Esophagus (tissue), 2 donors: ENCODE data around the gene CBLN1. TPM values are rescaled to one million over a fixed set of nuclear protein-coding genes. Genes with fewer than 3 reads are reported as not detected.

ENCODE experiments used
- H3K27ac ChIP-seq, 2 donors: one replicate each; pipeline ENCODE4 v1.5.1; 2013; ENCODE audit warnings: low read depth in 2 of 2, mild to moderate bottlenecking in 2 of 2, inconsistent platforms in 1 of 2, low read length in 1 of 2, moderate library complexity in 1 of 2
- H3K27me3 ChIP-seq, 2 donors: one replicate each; pipeline ENCODE4 v1.6.1; 2013; ENCODE audit warnings: low read length in 2 of 2, control low read depth in 1 of 2, mild to moderate bottlenecking in 1 of 2; ENCODE audit not compliant: insufficient read depth in 2 of 2, control insufficient read depth in 1 of 2
- H3K36me3 ChIP-seq, 2 donors: one replicate each; pipeline ENCODE4 v1.6.1; 2013; ENCODE audit warnings: low read length in 1 of 2; ENCODE audit not compliant: control insufficient read depth in 2 of 2, insufficient read depth in 2 of 2
- H3K4me1 ChIP-seq, 2 donors: one replicate each; pipeline ENCODE4 v1.6.1; 2013; ENCODE audit warnings: low read length in 1 of 2; ENCODE audit not compliant: control insufficient read depth in 2 of 2, insufficient read depth in 2 of 2
- H3K4me3 ChIP-seq, 2 donors: one replicate each; pipeline ENCODE4 v1.5.1; 2013; ENCODE audit warnings: low read length in 2 of 2, mild to moderate bottlenecking in 2 of 2, low read depth in 1 of 2, moderate library complexity in 1 of 2
- H3K9me3 ChIP-seq, 2 donors: one replicate each; pipeline ENCODE4 v1.6.1; 2013; ENCODE audit warnings: mild to moderate bottlenecking in 2 of 2, low read depth in 1 of 2, low read length in 1 of 2, moderate library complexity in 1 of 2; ENCODE audit not compliant: control insufficient read depth in 2 of 2, insufficient read depth in 1 of 2
- WGBS, 2 donors: extraction: QIAGEN DNeasy Blood & Tissue Kit; methylation state at CpG; one replicate each; pipeline ENCODE4 v1.1.7; 2013; 5-methylcytosine and 5-hydroxymethylcytosine counted together
- polyA plus RNA-seq, 2 donors: library from polyadenylated mRNA; stranded (reverse); fragments of 200-250 nt; gene quantifications; one replicate each; pipeline ENCODE4 v1.2.3, GENCODE V29; 2013
- donor health status: healthy with polysubstance abuse.
- donor health status: Bipolar disorder and iron deficiency.

CBLN1 gene
- polyA plus RNA-seq, 2 donors = 0.14 to 0.26 TPM

- H3K4me3 ChIP-seq = no peak overlapping the region
- 9 to 11% methylated on average over 29 of the region's 29 CpGs for WGBS, 2 donors
- no peak overlapping the region for H3K27ac ChIP-seq
- H3K4me1 ChIP-seq = peaks cover 11 to 13% of the 10 kb centered on the region in 2 donors
- peaks cover 0 to 15% of the 10 kb centered on the region in 2 donors for H3K9me3 ChIP-seq
- peaks cover 19 to 48% of the 10 kb centered on the region in 2 donors for H3K27me3 ChIP-seq
- no peaks in the 10 kb centered on the region for H3K36me3 ChIP-seq
These were observed 2.5 kb downstream of the CBLN1 start for GRCh38 chr16:49278944-49279725.

- WGBS, 2 donors = 23 to 24% methylated on average over 11 of the region's 11 CpGs
- no peaks in the 10 kb centered on the region for H3K36me3 ChIP-seq
- H3K4me3 ChIP-seq = no peak overlapping the region
These were observed 3.1 kb downstream of the CBLN1 start for GRCh38 chr16:49278567-49278827.

GRCh38 chr16:49277766-49278566 lies 3.7 kb downstream of the CBLN1 start:
- Histone ChIP-seq H3K4me1 (peaks cover 8 to 10% of the 10 kb centered on the region in 2 donors), H3K27ac (no peak overlapping the region), H3K36me3 (no peaks in the 10 kb centered on the region), H3K4me3 (no peak overlapping the region), H3K27me3 (peaks cover 19 to 39% of the 10 kb centered on the region in 2 donors), H3K9me3 (peaks cover 0 to 15% of the 10 kb centered on the region in 2 donors)
- 12 to 13% methylated on average over 49 of the region's 49 CpGs for WGBS, 2 donors

More at GRCh38 chr16:49278567-49278827, 3.1 kb downstream of the CBLN1 start:
- H3K4me1 ChIP-seq = peaks cover 11 to 13% of the 10 kb centered on the region in 2 donors
- no peak overlapping the region for H3K27ac ChIP-seq
- peaks cover 19 to 44% of the 10 kb centered on the region in 2 donors for H3K27me3 ChIP-seq
- peaks cover 0 to 15% of the 10 kb centered on the region in 2 donors for H3K9me3 ChIP-seq

DNA sequence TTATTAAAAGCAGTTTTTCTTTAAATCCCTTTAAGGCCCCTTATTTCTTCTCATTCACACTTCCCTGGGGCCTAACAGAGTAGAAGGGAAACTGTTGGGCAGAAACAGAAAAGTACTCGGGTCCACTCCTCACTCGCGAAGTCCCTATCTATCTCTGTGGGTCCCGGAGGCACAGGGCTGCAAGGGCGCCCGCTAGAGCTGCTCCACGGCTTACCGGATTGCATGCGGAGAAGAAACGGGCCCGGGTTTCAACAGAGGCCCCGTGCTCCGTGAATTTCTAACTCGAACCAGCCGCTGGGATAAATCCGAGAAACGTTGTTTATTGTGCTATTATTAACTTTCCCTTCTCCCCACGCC lies 4.3 kb downstream of the CBLN1 start:
- peaks cover 6 to 8% of the 10 kb centered on the region in 2 donors for H3K4me1 ChIP-seq
- no peak overlapping the region for H3K4me3 ChIP-seq
- H3K27ac ChIP-seq = no peak overlapping the region
- no peaks in the 10 kb centered on the region for H3K36me3 ChIP-seq
- H3K9me3 ChIP-seq = peaks cover 0 to 12% of the 10 kb centered on the region in 2 donors
- H3K27me3 ChIP-seq = peaks cover 19 to 33% of the 10 kb centered on the region in 2 donors
- 5 to 6% methylated on average over 18 of the region's 18 CpGs for WGBS, 2 donors

- Histone ChIP-seq H3K4me3 (no peak overlapping the region), H3K9me3 (peaks cover 0 to 11% of the 10 kb centered on the region in 2 donors), H3K4me1 (peaks cover 4 to 8% of the 10 kb centered on the region in 2 donors), H3K36me3 (no peaks in the 10 kb centered on the region), H3K27ac (no peak overlapping the region), H3K27me3 (peaks cover 19 to 31% of the 10 kb centered on the region in 2 donors)
- WGBS, 2 donors = 9 to 10% methylated on average over 19 of the region's 19 CpGs
These were observed 4.8 kb downstream of the CBLN1 start for GRCh38 chr16:49276646-49277385.

- Histone ChIP-seq H3K9me3 (peaks cover 0 to 8% of the 10 kb centered on the region in 2 donors), H3K4me3 (no peak overlapping the region), H3K27me3 (peaks cover 15 to 31% of the 10 kb centered on the region in 2 donors), H3K36me3 (no peaks in the 10 kb centered on the region), H3K27ac (no peak overlapping the region), H3K4me1 (peaks cover 3 to 8% of the 10 kb centered on the region in 2 donors)
- 30 to 38% methylated on average over 5 of the region's 5 CpGs for WGBS, 2 donors
These were observed 5.8 kb downstream of the CBLN1 start for GRCh38 chr16:49275870-49276269.

- no peaks in the 10 kb centered on the region for H3K36me3 ChIP-seq
- peaks cover 13 to 28% of the 10 kb centered on the region in 2 donors for H3K27me3 ChIP-seq
- peaks cover 0 to 6% of the 10 kb centered on the region in 2 donors for H3K9me3 ChIP-seq
- no peak overlapping the region for H3K4me3 ChIP-seq
- H3K27ac ChIP-seq = no peak overlapping the region
- 4 to 5% methylated on average over 34 of the region's 34 CpGs for WGBS, 2 donors
- peaks cover 0 to 3% of the 10 kb centered on the region in 2 donors for H3K4me1 ChIP-seq
These were observed 6.4 kb downstream of the CBLN1 start for GRCh38 chr16:49275050-49275730.

GRCh38 chr16:49274591-49274990 lies 7.0 kb downstream of the CBLN1 start:
- Histone ChIP-seq H3K9me3 (peaks cover 0 to 6% of the 10 kb centered on the region in 2 donors), H3K36me3 (no peaks in the 10 kb centered on the region), H3K4me1 (peaks cover 0 to 3% of the 10 kb centered on the region in 2 donors), H3K27ac (no peak overlapping the region), H3K4me3 (no peak overlapping the region), H3K27me3 (peaks cover 10 to 22% of the 10 kb centered on the region in 2 donors)
- WGBS, 2 donors = 5 to 11% methylated on average over 11 of the region's 11 CpGs

DNA sequence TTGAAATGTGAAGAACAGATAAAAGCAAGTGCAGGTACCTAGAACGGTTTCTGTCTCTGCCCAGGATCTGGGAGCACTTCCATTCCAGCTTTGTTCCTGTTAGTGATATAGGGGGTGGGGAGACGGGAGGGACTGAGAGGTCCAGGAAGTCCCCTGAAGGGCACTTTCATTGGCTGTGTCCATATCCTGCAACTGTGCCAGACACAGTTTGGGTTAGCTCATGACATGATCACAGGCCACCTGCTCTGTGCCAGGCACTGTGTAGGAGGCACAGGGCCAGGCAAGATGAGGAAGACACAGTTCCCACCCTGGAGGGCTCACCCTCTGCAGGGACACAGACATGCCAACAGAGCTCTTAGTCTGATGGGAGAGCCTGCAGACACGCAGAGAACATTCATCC lies 7.9 kb downstream of the CBLN1 start:
- peaks cover 0 to 3% of the 10 kb centered on the region in 2 donors for H3K4me1 ChIP-seq
- H3K27me3 ChIP-seq = peaks cover 7 to 15% of the 10 kb centered on the region in 2 donors
- no peak overlapping the region for H3K4me3 ChIP-seq
- H3K36me3 ChIP-seq = no peaks in the 10 kb centered on the region
- no peak overlapping the region for H3K27ac ChIP-seq
- peaks cover 0 to 6% of the 10 kb centered on the region in 2 donors for H3K9me3 ChIP-seq
- WGBS, 2 donors = 24 to 36% methylated on average over 3 of the region's 3 CpGs
